GM19239 (cell line): ENCODE data around the gene LGALS7.

ENCODE experiments used
- DNase-seq: peaks from one replicate; pipeline ENCODE4 v3.0.0; 2011; ENCODE audit warnings: low spot score; ENCODE audit not compliant: insufficient read length
- FAIRE-seq: peaks from 2 replicates; lab custom pipeline; 2011; peaks lifted over from hg19 to GRCh38; lab: Jason Lieb, UNC

The LGALS7 gene

GRCh38 chr19:38729653-38730469, 43.5 kb downstream of the LGALS7 start:
- peak; percentile 87 for FAIRE-seq
- DNase-seq = peak; percentile 78

GRCh38 chr19:38728752-38729541, 44.4 kb downstream of the LGALS7 start:
- no peak for DNase-seq

GRCh38 chr19:38727868-38728660, 45.3 kb downstream of the LGALS7 start:
- DNase-seq (no peak), FAIRE-seq (no peak)

More at GRCh38 chr19:38728752-38729541, 44.4 kb downstream of the LGALS7 start:
- no peak for FAIRE-seq

GRCh38 chr19:38727306-38727867, 45.9 kb downstream of the LGALS7 start:
- no peak for DNase-seq
- FAIRE-seq = no peak

- FAIRE-seq (no peak), DNase-seq (no peak)
These were observed 46.5 kb downstream of the LGALS7 start for GRCh38 chr19:38726761-38727301.

GRCh38 chr19:38726284-38726673, 47.0 kb downstream of the LGALS7 start:
- FAIRE-seq (no peak), DNase-seq (no peak)

GRCh38 chr19:38725469-38726283, 47.6 kb downstream of the LGALS7 start:
- FAIRE-seq (no peak), DNase-seq (no peak)

GRCh38 chr19:38723990-38724854, 49.1 kb downstream of the LGALS7 start:
- DNase-seq = no peak
- no peak for FAIRE-seq

GRCh38 chr19:38723606-38723965, 49.7 kb downstream of the LGALS7 start:
- DNase-seq (no peak), FAIRE-seq (no peak)

GRCh38 chr19:38722947-38723605, 50.2 kb downstream of the LGALS7 start:
- no peak for DNase-seq
- FAIRE-seq = no peak

- FAIRE-seq (no peak), DNase-seq (no peak)
These were observed 51.1 kb downstream of the LGALS7 start for GRCh38 chr19:38721979-38722773.

- no peak for DNase-seq
- FAIRE-seq = no peak
These were observed 51.8 kb downstream of the LGALS7 start for GRCh38 chr19:38721496-38721895.
